ENCODE results near the gene ARHGAP31.

DNA sequence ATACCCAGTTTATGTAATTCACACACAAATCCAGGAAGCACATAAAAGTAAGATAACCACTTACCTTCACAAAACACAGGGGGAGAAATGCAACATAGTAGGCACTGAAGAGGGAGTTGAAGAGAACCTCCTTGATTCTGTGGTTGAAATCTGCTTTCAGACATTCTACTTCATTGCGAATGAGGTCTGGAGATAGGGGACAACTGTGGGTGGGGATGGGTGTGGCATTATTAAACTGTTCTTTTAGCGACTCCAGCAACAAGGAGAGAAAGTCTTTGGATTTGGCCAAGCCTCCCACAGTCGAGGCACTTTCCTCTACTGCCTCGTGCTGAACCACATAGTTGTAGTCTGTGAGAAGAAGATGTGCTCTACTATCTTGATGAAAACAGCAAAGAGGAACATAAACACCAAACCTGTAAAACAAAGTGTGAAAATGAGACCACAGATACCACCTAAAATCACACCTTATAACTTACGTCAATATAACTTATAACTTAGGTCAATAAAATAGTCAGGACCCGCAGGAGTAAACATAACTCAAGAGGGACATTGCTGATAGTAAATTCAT lies 143.6 kb downstream of the ARHGAP31 start:
- TF ChIP-seq POLR2AphosphoS5 (IDR thresholded peaks at IDR 0.05; ENCODE audit: low read depth, low read length) (no peak), TAF1 (IDR thresholded peaks at IDR 0.05; ENCODE audit: borderline replicate concordance, insufficient read depth, low read length) (no peak)
- TF ChIP-seq, protein P1, sequence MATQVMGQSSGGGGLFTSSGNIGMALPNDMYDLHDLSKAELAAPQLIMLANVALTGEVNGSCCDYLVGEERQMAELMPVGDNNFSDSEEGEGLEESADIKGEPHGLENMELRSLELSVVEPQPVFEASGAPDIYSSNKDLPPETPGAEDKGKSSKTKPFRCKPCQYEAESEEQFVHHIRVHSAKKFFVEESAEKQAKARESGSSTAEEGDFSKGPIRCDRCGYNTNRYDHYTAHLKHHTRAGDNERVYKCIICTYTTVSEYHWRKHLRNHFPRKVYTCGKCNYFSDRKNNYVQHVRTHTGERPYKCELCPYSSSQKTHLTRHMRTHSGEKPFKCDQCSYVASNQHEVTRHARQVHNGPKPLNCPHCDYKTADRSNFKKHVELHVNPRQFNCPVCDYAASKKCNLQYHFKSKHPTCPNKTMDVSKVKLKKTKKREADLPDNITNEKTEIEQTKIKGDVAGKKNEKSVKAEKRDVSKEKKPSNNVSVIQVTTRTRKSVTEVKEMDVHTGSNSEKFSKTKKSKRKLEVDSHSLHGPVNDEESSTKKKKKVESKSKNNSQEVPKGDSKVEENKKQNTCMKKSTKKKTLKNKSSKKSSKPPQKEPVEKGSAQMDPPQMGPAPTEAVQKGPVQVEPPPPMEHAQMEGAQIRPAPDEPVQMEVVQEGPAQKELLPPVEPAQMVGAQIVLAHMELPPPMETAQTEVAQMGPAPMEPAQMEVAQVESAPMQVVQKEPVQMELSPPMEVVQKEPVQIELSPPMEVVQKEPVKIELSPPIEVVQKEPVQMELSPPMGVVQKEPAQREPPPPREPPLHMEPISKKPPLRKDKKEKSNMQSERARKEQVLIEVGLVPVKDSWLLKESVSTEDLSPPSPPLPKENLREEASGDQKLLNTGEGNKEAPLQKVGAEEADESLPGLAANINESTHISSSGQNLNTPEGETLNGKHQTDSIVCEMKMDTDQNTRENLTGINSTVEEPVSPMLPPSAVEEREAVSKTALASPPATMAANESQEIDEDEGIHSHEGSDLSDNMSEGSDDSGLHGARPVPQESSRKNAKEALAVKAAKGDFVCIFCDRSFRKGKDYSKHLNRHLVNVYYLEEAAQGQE (IDR thresholded peaks at IDR 0.05; ENCODE audit: insufficient read depth in 1 of 2, low read depth in 2 of 2, low read length in 2 of 2) = no peak

All from PFSK-1 (cell line).